Lung (tissue), 12 donors: ENCODE measurements around the gene SLMAP. TPM values are rescaled to one million over a fixed set of nuclear protein-coding genes. Genes with fewer than 3 reads are reported as not detected.

Experiments
- ATAC-seq: fragments of 200-7000 bp; cut with Tn5 transposase; one replicate; pipeline ENCODE4 v1.9.1; 2020; ENCODE audit warnings: moderate number of reproducible peaks; ENCODE audit not compliant: insufficient read depth, low FRiP score
- DNase-seq, 3 donors: peaks; one replicate each; pipeline ENCODE4 v3.0.0-alpha.2; 2013 to 2017
- H3K27ac ChIP-seq, 2 donors: one replicate each; pipeline ENCODE4 v1.5.1; 2013; ENCODE audit warnings: mild to moderate bottlenecking in 2 of 2, moderate library complexity in 2 of 2, control low read depth in 1 of 2, inconsistent platforms in 1 of 2, low read depth in 1 of 2, low read length in 1 of 2
- H3K27me3 ChIP-seq, 3 donors: one replicate each; pipeline ENCODE4 v1.5.1; 2013; ENCODE audit warnings: low read length in 2 of 3; ENCODE audit not compliant: control insufficient read depth in 3 of 3, insufficient read depth in 3 of 3
- H3K36me3 ChIP-seq, 4 donors: one replicate each; pipeline ENCODE4 v1.5.1; 2013; ENCODE audit warnings: low read length in 4 of 4, mild to moderate bottlenecking in 1 of 4, moderate library complexity in 1 of 4; ENCODE audit not compliant: control insufficient read depth in 4 of 4, insufficient read depth in 4 of 4
- H3K4me1 ChIP-seq, 5 donors: one replicate each; pipeline ENCODE4 v1.5.1; 2013; ENCODE audit warnings: low read length in 5 of 5, mild to moderate bottlenecking in 2 of 5, moderate library complexity in 1 of 5; ENCODE audit not compliant: control insufficient read depth in 5 of 5, insufficient read depth in 5 of 5
- H3K4me3 ChIP-seq: one replicate; pipeline ENCODE4 v1.5.1; 2013; ENCODE audit warnings: mild to moderate bottlenecking, control low read depth, moderate library complexity
- H3K9ac ChIP-seq, 2 donors: one replicate each; pipeline ENCODE4 v1.5.1; 2013; ENCODE audit warnings: low read length in 2 of 2, control low read depth in 1 of 2; ENCODE audit not compliant: insufficient read depth in 1 of 2
- H3K9me3 ChIP-seq, 4 donors: one replicate each; pipeline ENCODE4 v1.5.1; 2013; ENCODE audit warnings: low read length in 3 of 4, mild to moderate bottlenecking in 1 of 4, moderate library complexity in 1 of 4; ENCODE audit not compliant: control insufficient read depth in 4 of 4, insufficient read depth in 3 of 4
- WGBS, 2 donors: extraction: QIAGEN DNeasy Blood & Tissue Kit; methylation state at CpG; one replicate each; pipeline ENCODE4 v1.1.7; 2013; 5-methylcytosine and 5-hydroxymethylcytosine counted together
- polyA plus RNA-seq, 2 donors: library from polyadenylated mRNA; stranded (reverse); fragments of 200-250 nt; gene quantifications; one replicate each; pipeline ENCODE4 v1.2.1, GENCODE V29; 2013
- total RNA-seq, 2 donors: library from RNA; depleted of rRNA in 1 of 2; stranded (reverse); fragments of >200 nt in 1 of 2; gene quantifications; one replicate each; pipeline ENCODE4 v1.2.1, GENCODE V29; 2014 to 2021
- TF ChIP-seq, protein P1 (sequence below): IDR thresholded peaks from 2 replicates; pipeline ENCODE4 v1.5.1; 2012; ENCODE audit warnings: mild to moderate bottlenecking; ENCODE audit errors: control extremely low read depth, extremely low read depth
- donor health status: control.
- donor health status: control.
- donor health status: Bipolar disorder and iron deficiency.
- donor health status: healthy.
- donor health status: DM: yes; HTN: yes; CAD: no.

Gene SLMAP
- total and polyA plus RNA-seq, 4 donors = 11.4 to 118 (median 47.2) TPM

DNA sequence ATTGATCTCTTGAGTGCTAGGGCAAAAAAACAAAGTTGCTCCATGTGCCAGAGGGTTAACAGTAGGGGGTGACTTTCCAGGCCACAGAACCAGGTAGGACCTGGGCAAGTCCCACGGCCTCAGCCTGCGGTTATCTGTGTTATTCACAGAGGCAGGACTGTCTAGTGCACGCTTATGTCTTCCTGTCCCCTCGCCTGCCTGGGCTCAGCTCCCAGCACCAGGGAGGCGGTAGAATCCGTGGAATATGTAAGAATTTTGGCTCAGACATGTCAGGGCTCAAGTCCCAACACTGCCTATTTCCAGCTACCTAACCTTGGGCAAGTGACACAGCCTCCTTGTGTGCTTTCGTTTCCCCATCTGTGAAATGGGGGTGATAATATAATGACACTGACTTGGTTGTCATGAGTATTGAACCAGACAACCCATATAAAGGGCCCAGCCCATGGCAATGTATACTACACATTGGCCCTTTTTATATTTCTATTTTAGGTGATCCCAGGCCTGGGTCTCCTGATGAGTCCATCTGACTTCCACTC lies 207.8 kb downstream of the SLMAP start:
- Histone ChIP-seq H3K9ac (no peak overlapping the region), H3K4me1 (peaks cover 0 to 10% (median 0%) of the 10 kb centered on the region in 5 donors), H3K36me3 (no peaks in the 10 kb centered on the region), H3K27ac (no peak overlapping the region), H3K4me3 (no peak overlapping the region), H3K27me3 (no peaks in the 10 kb centered on the region), H3K9me3 (no peaks in the 10 kb centered on the region)
- ATAC-seq = no peak
- WGBS, 2 donors = 83 to 88% methylated on average over 7 of the region's 7 CpGs
- TF ChIP-seq, protein P1, sequence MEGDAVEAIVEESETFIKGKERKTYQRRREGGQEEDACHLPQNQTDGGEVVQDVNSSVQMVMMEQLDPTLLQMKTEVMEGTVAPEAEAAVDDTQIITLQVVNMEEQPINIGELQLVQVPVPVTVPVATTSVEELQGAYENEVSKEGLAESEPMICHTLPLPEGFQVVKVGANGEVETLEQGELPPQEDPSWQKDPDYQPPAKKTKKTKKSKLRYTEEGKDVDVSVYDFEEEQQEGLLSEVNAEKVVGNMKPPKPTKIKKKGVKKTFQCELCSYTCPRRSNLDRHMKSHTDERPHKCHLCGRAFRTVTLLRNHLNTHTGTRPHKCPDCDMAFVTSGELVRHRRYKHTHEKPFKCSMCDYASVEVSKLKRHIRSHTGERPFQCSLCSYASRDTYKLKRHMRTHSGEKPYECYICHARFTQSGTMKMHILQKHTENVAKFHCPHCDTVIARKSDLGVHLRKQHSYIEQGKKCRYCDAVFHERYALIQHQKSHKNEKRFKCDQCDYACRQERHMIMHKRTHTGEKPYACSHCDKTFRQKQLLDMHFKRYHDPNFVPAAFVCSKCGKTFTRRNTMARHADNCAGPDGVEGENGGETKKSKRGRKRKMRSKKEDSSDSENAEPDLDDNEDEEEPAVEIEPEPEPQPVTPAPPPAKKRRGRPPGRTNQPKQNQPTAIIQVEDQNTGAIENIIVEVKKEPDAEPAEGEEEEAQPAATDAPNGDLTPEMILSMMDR = no peak
- DNase-seq = no peak

DNA sequence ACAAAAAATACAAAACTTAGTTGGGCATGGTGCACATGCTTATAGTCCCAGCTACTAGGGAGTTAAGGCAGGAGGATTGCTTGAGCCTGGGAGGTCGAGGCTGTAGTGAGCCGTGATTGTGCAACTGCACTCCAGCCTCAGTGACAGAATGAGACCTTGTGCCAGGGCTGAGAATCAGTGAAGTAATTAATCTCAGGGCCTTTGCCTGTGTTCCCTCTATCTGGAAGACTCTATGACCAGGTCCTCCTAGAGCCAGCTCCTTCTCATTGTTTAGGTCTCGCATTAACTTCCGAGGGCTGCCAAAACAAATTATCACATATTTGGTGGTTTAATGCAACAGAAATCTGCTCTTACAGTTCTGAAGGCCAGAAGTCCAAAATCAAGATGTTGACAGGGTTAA lies 210.7 kb downstream of the SLMAP start:
- ATAC-seq = no peak
- TF ChIP-seq, protein P1 = no peak
- Histone ChIP-seq H3K9me3 (no peaks in the 10 kb centered on the region), H3K27ac (no peak overlapping the region), H3K36me3 (no peaks in the 10 kb centered on the region), H3K4me1 (peaks cover 0 to 4% (median 0%) of the 10 kb centered on the region in 5 donors), H3K27me3 (no peaks in the 10 kb centered on the region), H3K9ac (no peak overlapping the region), H3K4me3 (no peak overlapping the region)
- DNase-seq = peak; percentile 28 to 39 (median 34)
- 47 to 53% methylated on average over 4 of the region's 4 CpGs for WGBS, 2 donors

DNA sequence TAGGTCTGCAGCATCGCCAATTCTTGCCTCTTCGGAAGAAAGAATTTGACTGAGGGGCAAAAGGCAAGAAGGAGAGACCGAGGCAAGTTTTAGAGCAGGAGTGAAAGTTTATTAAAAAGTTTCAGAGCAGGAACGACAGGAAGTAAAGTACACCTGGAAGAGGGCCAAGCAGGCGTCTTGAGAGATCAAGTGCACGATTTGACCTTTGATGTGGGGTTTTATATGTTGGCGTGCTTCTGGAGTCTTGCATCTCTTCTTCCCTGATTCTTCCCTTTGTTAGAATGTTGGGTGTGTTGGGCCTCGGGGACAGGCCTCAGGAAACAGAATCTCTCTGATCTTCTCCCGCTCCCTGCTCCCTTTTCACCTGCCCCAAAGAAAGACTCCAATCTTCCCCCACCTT lies 211.5 kb downstream of the SLMAP start:
- H3K27ac ChIP-seq = no peak overlapping the region
- WGBS, 2 donors = 66 to 73% methylated on average over 9 of the region's 9 CpGs

More for the DNA sequence above, 211.5 kb downstream of the SLMAP start:
- no peak for ATAC-seq
- H3K4me1 ChIP-seq = peaks cover 0 to 4% (median 0%) of the 10 kb centered on the region in 5 donors
- H3K9ac ChIP-seq = no peak overlapping the region
- TF ChIP-seq, protein P1 = no peak
- no peaks in the 10 kb centered on the region for H3K36me3 ChIP-seq
- H3K4me3 ChIP-seq = no peak overlapping the region
- DNase-seq = no peak
- H3K27me3 ChIP-seq = no peaks in the 10 kb centered on the region
- no peaks in the 10 kb centered on the region for H3K9me3 ChIP-seq
